ENCODE data around the gene ARL8B.
"Not testable (repeated sequence)": the region's sequence is repeated elsewhere in the genome, so short reads cannot be mapped to it uniquely, and the experiment has no call there.

The ARL8B gene

DNA sequence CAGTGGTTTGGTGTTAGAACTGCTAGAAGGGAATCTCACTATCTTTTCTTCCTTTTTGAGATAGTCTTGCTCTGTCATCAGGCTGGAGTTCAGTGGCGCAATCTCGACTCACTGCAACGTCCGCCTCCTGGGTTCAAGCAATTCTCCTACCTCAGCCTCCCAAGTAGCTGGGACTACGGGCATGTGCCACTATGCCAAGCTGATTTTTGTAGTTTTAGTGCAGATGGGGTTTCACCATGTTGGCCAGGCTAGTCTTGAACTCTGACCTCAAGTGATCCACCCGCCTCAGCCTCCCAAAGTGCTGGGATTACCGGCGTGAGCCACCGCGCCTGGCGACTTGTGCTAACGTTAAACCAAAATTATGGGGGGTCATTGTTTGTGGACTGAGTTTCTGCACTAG is 61.6 kb downstream of the ARL8B start:
- H3K27me3 Mint-ChIP-seq, H3K9me3 Mint-ChIP-seq, H3K4me3 Mint-ChIP-seq, ATAC-seq: not testable (repeated sequence)
- H3K27ac Mint-ChIP-seq: peak overlapping the region; percentile 24
- peaks cover 33% of the 10 kb centered on the region for H3K36me3 Mint-ChIP-seq
- H3K4me1 Mint-ChIP-seq: peaks cover 58% of the 10 kb centered on the region

DNA sequence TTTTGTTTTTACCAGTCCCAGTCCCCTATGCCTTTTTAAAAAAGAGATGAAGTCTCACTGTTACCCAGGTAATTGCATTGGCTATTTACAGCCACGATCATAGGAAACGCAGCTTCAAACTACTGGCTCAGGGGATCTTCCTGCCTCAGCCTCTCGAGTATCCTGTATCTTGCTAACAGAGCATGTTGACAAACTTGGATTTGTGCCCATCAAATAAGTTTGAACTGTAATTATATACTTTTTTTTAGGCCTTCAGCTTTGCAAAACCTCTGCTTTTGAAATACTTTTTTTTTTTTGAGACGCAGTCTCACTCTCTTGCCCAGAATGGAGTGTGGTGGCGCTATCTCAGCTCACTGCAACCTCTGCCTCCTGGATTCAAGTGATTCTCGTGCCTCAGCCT is 62.4 kb downstream of the ARL8B start:
- no peak for ATAC-seq
- H3K27ac Mint-ChIP-seq: peak overlapping the region; percentile 22

DNA sequence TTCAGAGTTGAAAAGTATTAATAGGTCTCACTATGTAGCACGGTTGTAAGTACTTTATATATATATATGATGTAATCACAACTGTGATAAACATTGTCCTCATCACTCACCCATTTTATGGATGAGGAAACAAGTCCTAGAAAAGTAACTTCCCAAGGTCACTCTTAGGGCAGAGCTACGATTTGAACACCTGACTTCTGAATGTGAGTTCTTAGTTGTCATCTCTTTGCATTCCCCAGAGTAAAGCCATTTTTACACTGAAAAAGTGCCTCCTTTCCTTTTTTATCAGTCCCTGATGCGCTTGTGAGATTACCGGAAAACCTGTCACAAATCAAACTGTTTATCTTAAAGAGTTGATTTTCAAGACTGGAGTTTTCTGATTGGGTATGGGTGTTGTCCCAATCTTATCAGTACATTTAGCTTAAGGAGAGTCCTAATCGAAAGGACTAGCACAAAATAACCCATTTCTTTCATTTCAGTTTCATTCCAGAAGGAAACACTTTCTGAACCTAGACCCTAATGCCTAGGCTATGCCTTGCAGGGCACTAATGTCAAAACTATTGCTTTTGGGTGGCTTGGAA is 63.1 kb downstream of the ARL8B start:
- peaks cover 35% of the 10 kb centered on the region for H3K36me3 Mint-ChIP-seq
- H3K9me3 Mint-ChIP-seq: no peaks in the 10 kb centered on the region
- no peak overlapping the region for H3K4me3 Mint-ChIP-seq
- no peaks in the 10 kb centered on the region for H3K27me3 Mint-ChIP-seq
- peak overlapping the region; percentile 22 for H3K27ac Mint-ChIP-seq
- H3K4me1 Mint-ChIP-seq: peaks cover 53% of the 10 kb centered on the region
- ATAC-seq: no peak

More for the DNA sequence above, 62.4 kb downstream of the ARL8B start:
- Mint-ChIP-seq H3K4me1 (peaks cover 52% of the 10 kb centered on the region), H3K9me3 (no peaks in the 10 kb centered on the region), H3K36me3 (peaks cover 33% of the 10 kb centered on the region), H3K4me3 (no peak overlapping the region), H3K27me3 (no peaks in the 10 kb centered on the region)

DNA sequence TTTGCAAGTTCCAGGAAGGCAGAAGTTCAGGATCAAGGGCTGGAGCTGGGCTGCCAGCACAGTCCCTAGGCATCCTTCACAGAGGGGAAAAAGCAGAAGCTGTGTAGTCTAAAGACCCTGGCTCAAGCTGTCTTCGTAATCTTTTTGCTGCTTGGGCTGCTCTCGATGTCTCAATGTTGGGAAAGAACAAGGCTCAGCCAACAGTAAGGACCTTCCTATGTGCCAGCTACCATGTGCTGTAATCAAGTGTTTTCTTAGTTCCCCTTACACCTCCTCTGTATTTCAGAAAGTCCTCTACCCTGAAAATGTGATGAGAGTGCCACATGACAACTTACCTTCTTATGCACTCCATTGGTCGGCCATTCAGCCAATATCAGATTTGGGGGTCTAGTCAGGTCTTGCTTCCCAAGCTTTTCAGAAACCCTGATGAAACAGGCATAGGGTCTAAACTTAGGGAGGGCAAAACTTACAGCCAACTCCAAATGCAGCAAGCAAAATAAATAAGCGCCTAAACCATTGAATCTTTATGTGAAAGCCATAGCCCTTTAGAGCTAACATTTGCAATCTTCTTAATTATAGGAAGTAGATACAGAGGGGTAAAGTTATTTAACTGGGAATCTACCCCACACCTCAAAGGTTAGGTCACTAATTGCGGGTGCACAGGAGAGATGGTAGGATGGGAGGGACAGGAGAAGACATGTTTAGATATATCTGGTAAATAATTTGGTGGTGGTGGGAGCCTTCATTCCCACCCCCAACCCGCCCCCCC is 64.2 kb downstream of the ARL8B start:
- peaks cover 50% of the 10 kb centered on the region for H3K4me1 Mint-ChIP-seq
- H3K4me3 Mint-ChIP-seq: peak overlapping the region; percentile 100
- peak overlapping the region; percentile 99 for H3K27ac Mint-ChIP-seq
- H3K9me3 Mint-ChIP-seq: no peaks in the 10 kb centered on the region
- ATAC-seq: no peak
- peaks cover 32% of the 10 kb centered on the region for H3K36me3 Mint-ChIP-seq
- H3K27me3 Mint-ChIP-seq: no peaks in the 10 kb centered on the region

DNA sequence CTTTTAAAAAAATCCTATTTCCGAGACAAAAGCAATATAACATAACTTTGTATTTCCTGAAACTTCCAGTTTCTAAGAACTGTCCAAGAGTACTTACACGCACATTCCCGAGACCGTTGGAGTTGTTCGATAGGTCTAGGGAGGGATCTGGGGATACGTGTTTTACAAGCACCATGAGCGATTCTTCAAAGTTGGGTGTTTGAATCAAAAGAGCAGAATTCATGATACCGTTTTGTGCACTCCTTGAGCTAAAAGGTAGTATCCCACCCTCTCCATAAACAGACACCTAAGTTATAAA is 64.7 kb downstream of the ARL8B start:
- peak overlapping the region; percentile 100 for H3K4me3 Mint-ChIP-seq
- H3K36me3 Mint-ChIP-seq: peaks cover 29% of the 10 kb centered on the region
- no peak for ATAC-seq
- no peaks in the 10 kb centered on the region for H3K27me3 Mint-ChIP-seq
- peak overlapping the region; percentile 99 for H3K27ac Mint-ChIP-seq
- H3K9me3 Mint-ChIP-seq: no peaks in the 10 kb centered on the region
- peaks cover 49% of the 10 kb centered on the region for H3K4me1 Mint-ChIP-seq

DNA sequence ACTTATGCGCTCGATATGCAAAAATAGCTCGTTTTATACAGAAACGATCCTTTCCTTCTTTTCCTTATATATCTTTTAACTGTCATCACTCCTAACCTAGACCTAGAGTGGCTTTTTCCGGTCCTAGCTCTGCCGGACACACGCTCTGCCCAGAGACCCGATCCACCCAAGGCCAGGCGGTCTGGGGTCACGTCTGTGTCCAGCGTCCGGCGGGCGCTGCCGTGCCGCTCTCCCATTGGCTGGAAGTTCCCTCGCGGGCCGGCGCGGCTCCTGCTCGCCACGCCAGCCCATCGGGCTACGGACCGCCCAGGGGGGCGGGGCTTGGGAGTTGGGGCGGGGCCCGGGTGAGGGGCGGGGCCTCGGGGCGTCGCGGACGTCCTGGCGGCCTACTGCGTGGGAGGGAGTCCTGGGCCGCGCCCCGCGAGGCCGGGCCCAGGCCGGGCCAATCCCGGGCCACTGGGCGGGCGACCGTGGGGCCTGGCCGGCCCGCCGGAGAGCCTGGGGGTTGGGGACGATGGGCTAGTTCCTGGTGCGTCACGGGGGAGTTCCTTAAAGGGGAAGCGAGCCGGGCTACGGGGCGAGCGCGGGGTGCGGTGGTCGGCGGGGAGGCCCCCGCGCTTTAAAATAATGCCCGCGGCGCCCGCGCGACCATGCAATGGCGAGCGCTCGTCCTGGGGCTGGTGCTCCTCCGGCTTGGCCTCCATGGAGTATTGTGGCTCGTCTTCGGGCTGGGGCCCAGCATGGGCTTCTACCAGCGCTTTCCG is 65.2 kb downstream of the ARL8B start, which contains the start of gene EDEM1:
Gene EDEM1, plus strand, starts transcription at position 552 of the 764 bp plus-strand sequence. Its CDS starts 99 bp downstream, at position 651.
- H3K27ac Mint-ChIP-seq: peak within 1 kb of the TSS; percentile 99
- H3K27me3 Mint-ChIP-seq: no peaks in the 10 kb centered on the region
- H3K9me3 Mint-ChIP-seq: no peaks in the 10 kb centered on the region
- ATAC-seq: peak; percentile 96
- peaks cover 49% of the 10 kb centered on the region for H3K4me1 Mint-ChIP-seq
- H3K4me3 Mint-ChIP-seq: peak within 1 kb of the TSS; percentile 100
- H3K36me3 Mint-ChIP-seq: peaks cover 32% of the 10 kb centered on the region

DNA sequence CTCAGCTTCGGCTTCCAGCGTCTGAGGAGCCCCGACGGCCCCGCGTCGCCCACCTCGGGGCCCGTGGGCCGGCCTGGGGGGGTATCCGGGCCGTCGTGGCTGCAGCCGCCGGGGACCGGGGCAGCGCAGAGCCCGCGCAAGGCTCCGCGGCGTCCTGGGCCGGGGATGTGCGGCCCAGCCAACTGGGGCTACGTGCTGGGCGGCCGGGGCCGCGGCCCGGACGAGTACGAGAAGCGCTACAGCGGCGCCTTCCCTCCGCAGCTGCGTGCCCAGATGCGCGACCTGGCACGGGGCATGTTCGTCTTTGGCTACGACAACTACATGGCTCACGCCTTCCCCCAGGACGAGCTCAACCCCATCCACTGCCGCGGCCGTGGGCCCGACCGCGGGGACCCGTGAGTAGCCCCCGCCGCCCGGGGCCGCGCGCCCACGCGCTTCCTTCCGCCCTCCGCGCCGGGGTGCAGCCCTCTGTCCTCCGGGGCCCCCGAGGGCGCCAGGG is 65.9 kb downstream of the ARL8B start:
- Mint-ChIP-seq H3K4me1 (peaks cover 53% of the 10 kb centered on the region), H3K9me3 (no peaks in the 10 kb centered on the region), H3K36me3 (peaks cover 39% of the 10 kb centered on the region), H3K4me3 (peak overlapping the region; percentile 100), H3K27ac (peak overlapping the region; percentile 99), H3K27me3 (no peaks in the 10 kb centered on the region)
- ATAC-seq: peak; percentile 63

DNA sequence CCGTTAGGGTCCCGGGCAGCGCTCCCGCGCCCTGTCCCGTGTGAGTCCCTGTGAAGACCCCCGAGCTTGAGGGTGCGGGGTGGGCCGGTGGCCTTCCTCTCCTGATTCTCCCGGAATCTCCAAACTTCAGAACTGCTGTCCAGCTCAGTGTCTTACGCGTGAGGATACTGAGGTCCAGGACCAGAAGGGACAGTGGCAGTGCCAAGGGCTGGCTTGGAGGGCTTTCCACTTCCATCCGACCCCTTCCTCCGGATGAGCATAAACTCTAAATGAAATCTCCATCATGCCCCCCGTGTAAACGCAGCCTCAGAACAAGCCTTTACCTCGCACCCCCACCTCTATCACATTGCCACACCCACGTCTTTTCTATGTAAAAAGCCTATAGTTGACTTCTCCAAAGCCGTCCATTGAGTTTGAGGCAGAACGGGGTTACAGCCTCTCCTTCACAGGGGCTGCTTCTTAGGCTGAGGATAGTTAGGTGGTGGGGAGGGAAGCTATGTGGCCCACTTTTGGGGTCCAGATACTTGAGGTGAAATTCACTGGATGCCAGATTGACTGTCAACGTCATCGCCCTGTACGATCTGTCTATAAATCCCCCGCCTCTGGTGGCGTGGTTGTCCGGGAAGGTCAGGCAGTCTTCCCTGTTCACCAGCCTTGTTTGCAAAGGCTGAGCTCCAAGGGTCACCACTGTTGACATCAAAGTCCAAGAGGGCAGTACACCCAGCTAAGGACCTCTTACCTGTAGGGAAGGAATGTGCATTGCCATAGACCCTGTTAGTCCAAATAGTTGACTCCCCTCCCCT is 66.5 kb downstream of the ARL8B start:
- Mint-ChIP-seq H3K9me3 (no peaks in the 10 kb centered on the region), H3K36me3 (peaks cover 43% of the 10 kb centered on the region), H3K27ac (peak overlapping the region; percentile 99), H3K4me3 (peak overlapping the region; percentile 96), H3K27me3 (no peaks in the 10 kb centered on the region), H3K4me1 (peaks cover 58% of the 10 kb centered on the region)
- peak; percentile 39 for ATAC-seq

DNA sequence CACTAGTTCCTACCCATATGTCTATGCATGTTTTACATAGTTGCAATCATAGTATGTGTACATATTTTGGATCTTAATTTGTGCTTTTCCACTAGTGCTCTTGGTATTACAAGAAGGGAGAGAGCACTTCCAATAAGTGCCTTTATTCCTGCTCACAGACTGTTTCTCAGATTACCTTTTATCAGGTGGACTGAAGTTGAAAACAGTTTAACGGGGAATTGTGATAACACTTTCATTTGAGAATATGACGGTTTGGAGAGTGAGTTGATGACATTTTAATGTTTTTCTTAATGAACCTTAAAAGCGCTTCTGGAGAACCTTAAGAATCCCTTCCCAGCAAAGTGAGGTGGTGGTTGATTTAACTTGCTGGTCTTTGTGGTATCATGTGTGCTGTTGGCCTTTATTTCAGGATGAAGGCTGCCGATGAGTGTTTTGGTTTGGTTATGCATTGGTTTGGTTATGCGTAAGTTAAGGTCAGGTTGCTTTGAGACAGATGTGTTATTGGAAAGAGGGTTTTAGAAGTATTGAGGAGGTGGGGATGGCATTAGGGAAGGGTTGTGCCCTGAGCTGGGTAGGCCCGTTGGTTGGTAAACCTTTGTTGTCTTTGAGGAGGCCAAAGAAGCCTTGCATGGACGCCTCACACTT is 68.2 kb downstream of the ARL8B start:
- ATAC-seq: no peak
- H3K27ac Mint-ChIP-seq: peak overlapping the region; percentile 99
- peaks cover 69% of the 10 kb centered on the region for H3K4me1 Mint-ChIP-seq
- H3K27me3 Mint-ChIP-seq: no peaks in the 10 kb centered on the region
- peak overlapping the region; percentile 96 for H3K4me3 Mint-ChIP-seq
- H3K36me3 Mint-ChIP-seq: peaks cover 55% of the 10 kb centered on the region
- H3K9me3 Mint-ChIP-seq: no peaks in the 10 kb centered on the region

DNA sequence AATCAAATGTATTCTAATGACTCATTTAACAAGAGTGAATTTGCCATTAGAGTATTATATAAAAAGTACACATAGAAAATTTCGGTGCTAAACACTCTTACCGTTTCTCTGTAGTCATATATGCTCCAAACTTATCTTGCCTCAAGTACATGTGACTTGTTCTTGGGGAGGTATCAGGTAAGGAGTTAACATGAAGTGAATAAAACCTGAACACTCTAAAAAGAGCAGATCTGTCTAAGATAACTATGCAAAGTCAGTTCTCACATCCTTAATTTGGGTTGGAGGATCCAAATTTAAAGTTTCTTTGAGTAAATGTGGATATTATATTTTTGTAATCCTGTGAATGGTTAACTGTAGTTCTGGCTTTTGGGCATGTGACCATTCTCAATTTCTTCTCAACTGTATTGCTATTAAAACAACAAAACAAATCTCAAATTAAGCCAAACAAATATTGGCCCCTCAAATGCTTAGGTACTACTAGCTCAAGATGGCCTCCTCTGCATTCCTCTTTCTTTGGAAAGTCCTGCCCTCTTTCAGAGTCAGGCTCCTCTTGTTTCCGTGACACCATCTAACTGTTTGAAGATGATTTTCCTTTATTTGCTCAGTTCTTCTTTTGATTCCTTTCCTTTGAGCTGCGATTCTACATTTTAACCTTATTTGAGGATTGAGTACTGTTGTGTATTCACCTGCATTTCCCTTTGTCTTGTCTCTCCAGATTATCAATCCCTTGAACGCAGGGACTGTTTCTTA is 69.6 kb downstream of the ARL8B start:
- Mint-ChIP-seq H3K27me3 (no peaks in the 10 kb centered on the region), H3K9me3 (no peaks in the 10 kb centered on the region), H3K27ac (peak overlapping the region; percentile 92), H3K4me1 (peaks cover 69% of the 10 kb centered on the region), H3K36me3 (peaks cover 66% of the 10 kb centered on the region), H3K4me3 (peak overlapping the region; percentile 70)
- ATAC-seq: no peak

DNA sequence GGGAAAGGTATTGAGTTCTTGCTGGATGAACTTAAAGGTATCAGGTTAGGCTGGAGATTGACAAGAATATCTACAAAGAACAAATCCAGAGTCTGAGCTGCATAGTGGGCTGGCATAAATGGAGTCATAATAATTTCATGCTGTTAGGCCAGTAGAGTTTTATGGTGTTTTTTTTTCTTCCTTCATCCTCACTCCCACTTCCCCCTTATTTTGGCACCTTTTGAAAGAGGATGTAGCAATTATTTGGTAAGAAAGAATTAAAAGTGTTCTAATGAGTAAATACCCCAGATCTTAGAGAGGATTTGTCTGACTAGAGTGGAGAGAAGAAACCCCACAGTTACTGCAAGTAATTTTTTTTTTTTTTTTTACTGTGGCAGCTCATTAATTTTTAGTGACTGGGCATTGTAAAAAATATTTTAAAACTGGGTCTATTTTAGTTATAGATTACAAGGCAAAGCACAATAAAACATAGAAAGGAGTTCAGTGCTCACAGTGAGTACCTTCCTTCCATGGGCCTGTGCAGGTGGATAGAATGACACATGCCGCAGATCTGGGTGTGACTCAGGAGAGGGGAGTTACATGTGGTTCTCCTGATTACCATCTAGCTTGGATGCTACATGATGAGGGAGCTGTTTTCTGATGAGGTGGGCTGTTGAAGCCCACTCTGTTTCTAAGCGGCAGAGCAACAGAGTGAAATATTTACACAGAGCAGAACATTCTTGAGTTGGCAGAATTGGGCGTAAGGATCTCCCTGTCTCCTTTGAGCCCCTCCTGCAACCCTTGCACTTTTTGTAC is 70.7 kb downstream of the ARL8B start:
- no peak for ATAC-seq

DNA sequence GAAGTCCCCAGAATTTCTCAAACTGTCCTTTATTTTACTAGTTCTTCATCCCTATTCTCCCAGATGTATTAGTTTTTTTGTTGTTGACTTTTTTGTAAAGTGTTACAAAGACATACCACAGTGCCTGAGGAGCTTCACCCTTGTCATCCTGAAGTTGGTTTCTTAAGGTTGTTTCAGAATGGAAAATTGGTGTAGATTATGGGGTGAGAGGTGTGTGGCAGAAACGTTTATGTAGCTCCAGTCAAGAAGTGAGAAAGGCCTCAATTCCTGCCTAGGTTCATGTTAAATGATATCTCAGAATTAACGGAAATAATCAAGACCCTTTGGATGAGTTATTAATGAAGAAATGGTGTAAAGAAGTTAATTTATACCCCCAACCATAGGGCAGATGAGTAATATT is 72.2 kb downstream of the ARL8B start:
- peaks cover 81% of the 10 kb centered on the region for H3K36me3 Mint-ChIP-seq
- peaks cover 89% of the 10 kb centered on the region for H3K4me1 Mint-ChIP-seq
- no peak for ATAC-seq
- H3K4me3 Mint-ChIP-seq: peak overlapping the region; percentile 37
- H3K9me3 Mint-ChIP-seq: peaks cover 4% of the 10 kb centered on the region
- H3K27ac Mint-ChIP-seq: peak overlapping the region; percentile 92
- no peaks in the 10 kb centered on the region for H3K27me3 Mint-ChIP-seq

More for the DNA sequence above, 70.7 kb downstream of the ARL8B start:
- Mint-ChIP-seq H3K4me3 (peak overlapping the region; percentile 70), H3K9me3 (peaks cover 4% of the 10 kb centered on the region), H3K4me1 (peaks cover 73% of the 10 kb centered on the region), H3K27me3 (no peaks in the 10 kb centered on the region), H3K27ac (peak overlapping the region; percentile 92), H3K36me3 (peaks cover 77% of the 10 kb centered on the region)

DNA sequence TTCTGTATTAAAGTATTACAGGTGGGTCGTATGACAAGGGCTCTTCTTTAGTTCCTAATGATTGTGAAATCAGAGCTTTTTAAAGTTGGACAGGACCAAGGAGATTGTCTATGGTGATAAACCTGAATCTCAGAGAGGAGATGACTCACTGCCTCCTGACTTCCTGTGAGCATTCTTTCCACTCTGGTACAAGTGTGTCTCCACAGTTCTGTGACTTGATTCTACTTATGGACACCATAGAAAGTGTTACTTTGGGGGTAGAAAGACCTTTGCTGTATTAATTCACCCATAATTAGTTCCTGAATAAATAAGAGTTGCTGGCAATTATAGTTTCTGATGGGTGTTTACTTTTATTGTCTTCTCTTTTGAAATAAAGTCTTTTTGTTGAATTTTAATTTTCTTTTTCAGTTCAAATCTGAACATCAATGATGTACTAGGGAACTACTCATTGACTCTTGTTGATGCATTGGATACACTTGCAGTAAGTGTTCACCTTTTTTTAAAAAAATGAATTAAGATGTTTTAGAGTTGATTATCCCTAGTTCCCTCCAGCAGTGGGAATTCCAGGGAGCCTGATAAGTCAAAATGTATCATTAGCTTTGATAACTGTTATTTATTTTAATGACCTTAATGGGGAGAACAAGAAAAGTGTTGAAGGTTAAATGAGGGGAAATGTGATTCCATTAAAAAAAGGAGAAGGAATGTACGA is 72.9 kb downstream of the ARL8B start:
- no peak for ATAC-seq
- peak overlapping the region; percentile 92 for H3K27ac Mint-ChIP-seq
- no peaks in the 10 kb centered on the region for H3K27me3 Mint-ChIP-seq
- peaks cover 4% of the 10 kb centered on the region for H3K9me3 Mint-ChIP-seq
- H3K4me3 Mint-ChIP-seq: peak overlapping the region; percentile 42
- H3K4me1 Mint-ChIP-seq: peaks cover 87% of the 10 kb centered on the region
- peaks cover 77% of the 10 kb centered on the region for H3K36me3 Mint-ChIP-seq
